Bronchial epithelial cell (primary cell): ENCODE results near the gene STOML1. TPM values are rescaled to one million over a fixed set of nuclear protein-coding genes. Genes with fewer than 3 reads are reported as not detected.

Experiments
- DNase-seq: peaks from one replicate; pipeline ENCODE4 v3.0.0-alpha.2; 2010; ENCODE audit warnings: low read depth
- FAIRE-seq: peaks from 2 replicates; lab custom pipeline; 2011; peaks lifted over from hg19 to GRCh38; lab: Jason Lieb, UNC
- H3K27me3 ChIP-seq: 2 replicates; pipeline ENCODE4 v1.5.1; 2011; ENCODE audit warnings: low read length; ENCODE audit not compliant: control insufficient read depth, insufficient read depth
- H3K36me3 ChIP-seq: 2 replicates; pipeline ENCODE4 v1.5.1; 2011; ENCODE audit warnings: low read length; ENCODE audit not compliant: control insufficient read depth, insufficient read depth
- H3K4me3 ChIP-seq: 2 replicates; pipeline ENCODE4 v1.5.1; 2011; ENCODE audit warnings: mild to moderate bottlenecking, low read depth, low read length, control low read depth
- CTCF ChIP-seq: IDR thresholded peaks from 2 replicates; pipeline ENCODE4 v1.5.1; 2011; ENCODE audit warnings: mild to moderate bottlenecking, moderate library complexity, low read length, control low read depth, inconsistent platforms; ENCODE audit not compliant: insufficient read depth, severe bottlenecking
- total RNA-seq: library from RNA; depleted of rRNA; stranded (reverse); fragments of >200 nt; gene quantifications from 2 replicates; pipeline ENCODE4 v1.2.1, GENCODE V29; 2014

STOML1 gene
- total RNA-seq, 1 donor from 2014 or later = 9.5 TPM

GRCh38 chr15:73935547-73935946 lies 56.5 kb downstream of the STOML1 start:
- H3K4me3 ChIP-seq = no peak overlapping the region
- peak; percentile 47 for DNase-seq
- H3K27me3 ChIP-seq = no peaks in the 10 kb centered on the region
- peak; percentile 40 for FAIRE-seq
- no peaks in the 10 kb centered on the region for H3K36me3 ChIP-seq
- TF ChIP-seq CTCF = no peak

GRCh38 chr15:73934281-73934680 lies 57.8 kb downstream of the STOML1 start:
- H3K27me3 ChIP-seq = no peaks in the 10 kb centered on the region
- H3K36me3 ChIP-seq = no peaks in the 10 kb centered on the region
- no peak overlapping the region for H3K4me3 ChIP-seq
- no peak for TF ChIP-seq CTCF
- FAIRE-seq = no peak
- no peak for DNase-seq

- Histone ChIP-seq H3K4me3 (no peak overlapping the region), H3K36me3 (no peaks in the 10 kb centered on the region), H3K27me3 (no peaks in the 10 kb centered on the region)
- DNase-seq (no peak), FAIRE-seq (peak; percentile 64)
- TF ChIP-seq CTCF = no peak
These were observed 59.5 kb downstream of the STOML1 start for GRCh38 chr15:73932381-73933191.

- H3K4me3 ChIP-seq = no peak overlapping the region
- no peak for TF ChIP-seq CTCF
- no peaks in the 10 kb centered on the region for H3K27me3 ChIP-seq
- H3K36me3 ChIP-seq = no peaks in the 10 kb centered on the region
- DNase-seq (no peak), FAIRE-seq (no peak)
These were observed 60.7 kb downstream of the STOML1 start for GRCh38 chr15:73931441-73931840.

GRCh38 chr15:73930790-73931281 lies 61.3 kb downstream of the STOML1 start:
- DNase-seq = no peak
- H3K36me3 ChIP-seq = no peaks in the 10 kb centered on the region
- no peak for FAIRE-seq
- H3K27me3 ChIP-seq = no peaks in the 10 kb centered on the region
- no peak for TF ChIP-seq CTCF
- H3K4me3 ChIP-seq = no peak overlapping the region
